IMR-90 (cell line): Measurements from ENCODE around the gene OGA. TPM values are rescaled to one million over a fixed set of nuclear protein-coding genes. Genes with fewer than 3 reads are reported as not detected.
A peak's percentile ranks its signal among the peaks of the same experiment; 100 is the strongest.

Experiments
- ATAC-seq: fragments of 200-7000 bp; cut with Tn5 transposase; 2 replicates; pipeline ENCODE4 v1.9.1; 2020; ENCODE audit warnings: low read depth, mild to moderate bottlenecking, moderate library complexity
- BruUV-seq: library from RNA; stranded (reverse); fragments of 400-500 nt; replicated peaks from 2 replicates; lab custom pipeline; 2021; lab: Mats Ljungman, UMichigan
- CTCF ChIA-PET: fragments of 300-600 bp; formaldehyde crosslinking; extraction: SDS; loops from one replicate; lab custom pipeline; 2021; ENCODE audit warnings: antibody characterized with exemption; lab: Yijun Ruan, JAX
- POLR2A ChIA-PET: fragments of 300-600 bp; sonication (Branson Sonifier 250); formaldehyde crosslinking; loops from one replicate; lab custom pipeline; 2022; ENCODE audit warnings: antibody characterized with exemption; ENCODE audit not compliant: unreplicated experiment; lab: Charles Lee
- DNase-seq: peaks from one replicate; pipeline ENCODE4 v3.0.0; 2013
- H2AFZ ChIP-seq: replicated peaks from 2 replicates; pipeline ENCODE3; 2013; ENCODE audit warnings: low read length, mild to moderate bottlenecking; ENCODE audit not compliant: poor library complexity
- H2AK5ac ChIP-seq: 2 replicates; pipeline ENCODE4 v1.6.1; 2013; ENCODE audit warnings: low read depth, low read length, inconsistent platforms
- H2AK9ac ChIP-seq: replicated peaks from 2 replicates; pipeline ENCODE3; 2013; ENCODE audit warnings: mild to moderate bottlenecking, low read depth, low read length, moderate library complexity; ENCODE audit not compliant: poor library complexity
- H2BK120ac ChIP-seq: 2 replicates; pipeline ENCODE4 v1.6.1; 2013; ENCODE audit warnings: low read depth, low read length, inconsistent platforms
- H2BK15ac ChIP-seq: 3 replicates; pipeline ENCODE4 v1.6.1; 2013; ENCODE audit warnings: low read depth, low read length, inconsistent platforms
- H2BK20ac ChIP-seq: 2 replicates; pipeline ENCODE4 v1.6.1; 2013; ENCODE audit warnings: low read depth, mild to moderate bottlenecking, inconsistent platforms, low read length, moderate library complexity
- H2BK5ac ChIP-seq: 2 replicates; pipeline ENCODE4 v1.6.1; 2013; ENCODE audit warnings: mild to moderate bottlenecking, low read depth, low read length, inconsistent platforms; ENCODE audit not compliant: poor library complexity, severe bottlenecking
- H3K14ac ChIP-seq: replicated peaks from 2 replicates; pipeline ENCODE4 v1.6.1; 2013; ENCODE audit warnings: low read depth, low read length, inconsistent platforms
- H3K18ac ChIP-seq: 2 replicates; pipeline ENCODE4 v1.6.1; 2013; ENCODE audit warnings: low read depth, low read length, control low read depth
- H3K23ac ChIP-seq: 2 replicates; pipeline ENCODE4 v1.6.1; 2013; ENCODE audit warnings: low read depth, low read length, inconsistent platforms
- H3K27ac ChIP-seq: 2 replicates; pipeline ENCODE4 v1.5.1; 2013; ENCODE audit warnings: mild to moderate bottlenecking, control low read depth, low read length; ENCODE audit not compliant: insufficient read depth
- H3K27me3 ChIP-seq: 2 replicates; pipeline ENCODE4 v1.6.1; 2013; ENCODE audit warnings: low read length; ENCODE audit not compliant: control insufficient read depth, insufficient read depth
- H3K36me3 ChIP-seq: 2 replicates; pipeline ENCODE4 v1.6.1; 2013; ENCODE audit warnings: low read length, mixed read lengths; ENCODE audit not compliant: control insufficient read depth, insufficient read depth
- H3K4ac ChIP-seq: 2 replicates; pipeline ENCODE4 v1.6.1; 2013; ENCODE audit warnings: low read depth, low read length, inconsistent platforms
- H3K4me1 ChIP-seq: 2 replicates; pipeline ENCODE4 v1.6.1; 2013; ENCODE audit warnings: low read length, mixed read lengths; ENCODE audit not compliant: control insufficient read depth, insufficient read depth
- H3K4me2 ChIP-seq: 2 replicates; pipeline ENCODE4 v1.6.1; 2013; ENCODE audit warnings: low read depth, mild to moderate bottlenecking, control low read depth, low read length, moderate library complexity
- H3K4me3 ChIP-seq: 2 replicates; pipeline ENCODE4 v1.5.1; 2013; ENCODE audit warnings: low read depth, mild to moderate bottlenecking, control low read depth, low read length, moderate library complexity; ENCODE audit not compliant: insufficient read depth
- H3K56ac ChIP-seq: 2 replicates; pipeline ENCODE4 v1.6.1; 2013; ENCODE audit warnings: low read length, inconsistent platforms; ENCODE audit not compliant: insufficient read depth; ENCODE audit errors: extremely low read depth
- H3K79me1 ChIP-seq, 2 experiments: 2 replicates each; pipeline ENCODE4 v1.6.1; 2013; ENCODE audit warnings: low read length in 2 of 2, inconsistent platforms in 1 of 2, low read depth in 1 of 2
- H3K9ac ChIP-seq: 2 replicates; pipeline ENCODE4 v1.6.1; 2013; ENCODE audit warnings: low read depth, low read length, control low read depth
- H3K9me1 ChIP-seq: 2 replicates; pipeline ENCODE4 v1.6.1; 2013; ENCODE audit warnings: low read length, inconsistent platforms; ENCODE audit not compliant: insufficient read depth
- H3K9me3 ChIP-seq: 2 replicates; pipeline ENCODE4 v1.6.1; 2013; ENCODE audit warnings: low read length; ENCODE audit not compliant: control insufficient read depth, insufficient read depth
- H4K20me1 ChIP-seq: 2 replicates; pipeline ENCODE4 v1.6.1; 2013; ENCODE audit warnings: low read length, inconsistent platforms; ENCODE audit not compliant: insufficient read depth
- H4K5ac ChIP-seq: 2 replicates; pipeline ENCODE4 v1.6.1; 2013; ENCODE audit warnings: mild to moderate bottlenecking, low read depth, low read length, control low read depth
- H4K8ac ChIP-seq, 2 experiments: 2 replicates each; pipeline ENCODE4 v1.6.1; 2013; ENCODE audit warnings: low read depth in 2 of 2, low read length in 2 of 2, control low read depth in 1 of 2, inconsistent platforms in 1 of 2
- H4K91ac ChIP-seq: 2 replicates; pipeline ENCODE4 v1.6.1; 2013; ENCODE audit warnings: low read depth, low read length, inconsistent platforms; ENCODE audit not compliant: insufficient read depth
- BHLHE40 ChIP-seq: fragments of 150-350 bp; IDR thresholded peaks from 2 replicates; pipeline ENCODE4 v1.6.1; 2016; ENCODE audit warnings: mild to moderate bottlenecking, low read depth, low read length
- MAFK ChIP-seq: IDR thresholded peaks from 2 replicates; pipeline ENCODE4 v1.6.1; 2012; ENCODE audit warnings: low read depth, low read length, improper control_type of control experiment
- USF2 ChIP-seq: fragments of 150-350 bp; IDR thresholded peaks from 2 replicates; pipeline ENCODE4 v1.6.1; 2017; ENCODE audit warnings: mild to moderate bottlenecking, antibody characterized with exemption, low read length, low read depth
- WGBS, 2 experiments: methylation state at CpG; one replicate each; pipeline versions ENCODE4 v1.1.5 to v1.1.7; 2013; ENCODE audit warnings: missing lambda C conversion rate in 2 of 2; ENCODE audit not compliant: insufficient read length in 1 of 2; ENCODE audit errors: extremely low coverage in 2 of 2; 5-methylcytosine and 5-hydroxymethylcytosine counted together
- dilution Hi-C: fragments of 300-500 bp; cut with HindIII; formaldehyde crosslinking; loops from one replicate; pipeline ENCODE4 v1.14.3; 2018; ENCODE audit warnings: low sequenced_read_pairs; ENCODE audit not compliant: unreplicated experiment
- in situ Hi-C: fragments of 300-500 bp; cut with MboI; formaldehyde crosslinking; loops from 3 replicates; pipeline ENCODE4 v1.14.3; 2019; ENCODE audit warnings: low sequenced_read_pairs, inconsistent platforms, mixed read lengths
- intact Hi-C: fragments of 100-400 bp; cut with micrococcal nuclease; formaldehyde crosslinking; loops from 2 replicates; pipeline ENCODE4 v1.10.0; 2022
- polyA plus RNA-seq, 3 experiments: library from polyadenylated mRNA; depleted of rRNA; stranded (reverse); fragments of >200 nt; gene quantifications; 2 replicates each; pipeline ENCODE4 v1.2.3, GENCODE V29; 2012; ENCODE audit warnings: low replicate concordance in 1 of 3
- total RNA-seq: library from RNA; depleted of rRNA; stranded (reverse); fragments of >200 nt; gene quantifications from 2 replicates; pipeline ENCODE4 v1.2.3, GENCODE V29; 2012

The OGA gene
- total and polyA plus RNA-seq, 2 of the 4 experiments (the other 2 are of a cell fraction): 42.5 to 62.9 TPM

- Histone ChIP-seq H3K4me1 (peaks cover 5% of the 10 kb centered on the region; the same call in 1 of the 2 replicates), H2AFZ (peak overlapping the region; percentile 74), H3K36me3 (no peaks in the 10 kb centered on the region), H4K20me1 (peaks cover 31% of the 10 kb centered on the region), H4K5ac (no peak overlapping the region), H3K4ac (no peak overlapping the region), H2BK5ac (no peak overlapping the region), H3K27me3 (no peaks in the 10 kb centered on the region), H2AK9ac (no peak overlapping the region), H3K27ac (no peak overlapping the region), H4K91ac (no peak overlapping the region), H2BK15ac (no peak overlapping the region), H3K9me1 (peaks cover 9% of the 10 kb centered on the region), H3K9ac (no peak overlapping the region), H3K18ac (no peak overlapping the region), H2AK5ac (no peak overlapping the region), H3K4me2 (peak overlapping the region; percentile 91), H2BK20ac (no peak overlapping the region), H3K56ac (no peak overlapping the region), H2BK120ac (no peak overlapping the region), H4K8ac (no peak overlapping the region), H3K14ac (no peak overlapping the region), H3K4me3 (peak overlapping the region; percentile 30), H3K79me1 (peaks cover 0 to 9% of the 10 kb centered on the region in 2 experiments; a peak in 1 of 4 replicates), H3K9me3 (no peaks in the 10 kb centered on the region), H3K23ac (no peak overlapping the region)
- 7% methylated on average over 14 of the region's 36 CpGs; no CpG with 5 or more reads in 1 of the 2 experiments for WGBS, 2 experiments
- dilution Hi-C loops: no loop called here
- intact Hi-C loops: loop anchor here (1.0 kb wide), 4 partner anchors 50 to 234 kb away; no protein-coding TSS in a partner anchor
- ATAC-seq (peak; percentile 61), DNase-seq (peak; percentile 11)
- CTCF ChIA-PET: interaction anchor here (2.1 to 4.4 kb wide), 2 partner anchors 49 to 170 kb away, joined by 23 to 60 read pairs; no protein-coding TSS in a partner anchor
- TF ChIP-seq MAFK (no peak), USF2 (no peak), BHLHE40 (no peak)
- POLR2A ChIA-PET: no interaction called here
- in situ Hi-C loops: loop anchor here (5.0 kb wide), 1 partner anchor 173 kb away; no protein-coding TSS in a partner anchor
- BruUV-seq: no TSS peak
These were observed 21.3 kb upstream of the OGA start for GRCh38 chr10:101839416-101840063.
